Inflammatory macrophage treated with lipopolysaccharide for 4 hours (primary cell): ENCODE measurements around the gene ETNK2.
A peak's percentile ranks its signal among the peaks of the same experiment; 100 is the strongest.

Experiments used
- DNase-seq: peaks from one replicate; pipeline ENCODE4 v3.0.0-alpha.2; 2020

Gene ETNK2

DNA sequence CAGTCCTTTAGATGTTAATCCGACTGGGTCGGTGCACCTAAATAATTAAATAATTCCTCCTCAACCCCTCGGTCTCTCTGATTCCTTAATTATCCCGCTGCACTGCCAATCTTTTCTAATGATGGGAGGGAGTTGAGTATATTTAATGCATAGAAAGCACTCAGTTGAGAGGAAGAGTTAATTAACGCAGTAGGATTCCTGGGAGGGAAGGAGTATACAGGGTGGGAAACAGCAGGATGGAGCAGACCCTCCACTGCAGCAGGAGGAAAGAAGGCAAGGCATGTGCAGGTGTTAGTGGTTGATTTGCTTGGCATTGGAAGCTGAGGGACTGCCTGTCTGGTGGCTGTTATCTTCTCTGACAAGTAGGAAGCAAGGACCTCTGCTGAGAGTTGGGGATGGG is 24.2 kb upstream of the ETNK2 start:
- DNase-seq: no peak

DNA sequence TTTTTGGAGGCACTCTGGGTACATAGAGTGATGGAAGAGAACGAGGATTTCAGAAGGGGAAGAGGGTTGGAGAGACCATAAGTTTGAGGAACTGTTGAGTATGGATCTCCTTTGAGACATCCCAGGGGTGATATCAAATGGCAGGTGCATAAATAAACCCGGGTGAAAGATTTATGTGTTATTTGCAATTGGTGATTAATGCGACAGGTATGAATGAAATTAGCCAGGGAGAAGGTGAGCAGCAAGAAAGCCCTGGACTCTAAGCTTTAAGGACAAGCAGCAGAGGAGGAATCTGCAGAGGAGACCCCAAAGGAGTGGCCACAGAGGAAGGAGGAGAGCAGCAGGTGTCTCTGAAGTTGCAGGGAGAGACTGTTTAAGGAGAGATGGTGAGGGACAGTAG is 23.1 kb upstream of the ETNK2 start:
- DNase-seq: no peak

DNA sequence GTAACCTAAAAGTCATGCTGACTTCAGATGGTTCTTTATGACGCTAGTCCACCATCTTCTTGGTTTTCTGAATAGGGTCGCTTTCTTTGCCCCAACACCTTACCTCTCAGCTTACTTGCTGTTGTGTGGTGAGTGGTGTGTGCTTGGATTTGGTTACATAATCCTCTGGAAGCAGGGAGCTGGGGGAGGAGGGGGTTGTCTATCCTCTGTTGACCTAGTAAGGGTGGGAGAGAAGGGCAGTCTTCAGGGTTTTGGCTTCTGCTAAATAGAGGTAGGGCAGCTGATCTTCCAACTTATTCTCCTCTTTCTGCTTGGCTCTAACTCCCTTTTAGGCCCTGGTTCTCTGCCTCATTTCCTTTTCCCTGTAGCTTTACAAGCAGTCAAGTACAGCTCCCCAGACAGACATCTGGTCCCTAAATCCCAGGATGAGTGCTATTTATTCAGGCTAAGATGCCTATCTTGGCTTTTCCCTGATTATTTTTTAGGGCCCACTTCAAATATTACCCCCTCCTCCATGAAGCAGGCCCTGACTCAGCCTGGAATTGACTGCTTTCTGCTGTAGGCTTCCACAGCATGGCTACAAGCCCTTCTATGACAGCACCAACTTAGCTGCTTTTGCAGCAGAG is 20.7 kb upstream of the ETNK2 start:
- DNase-seq: no peak

DNA sequence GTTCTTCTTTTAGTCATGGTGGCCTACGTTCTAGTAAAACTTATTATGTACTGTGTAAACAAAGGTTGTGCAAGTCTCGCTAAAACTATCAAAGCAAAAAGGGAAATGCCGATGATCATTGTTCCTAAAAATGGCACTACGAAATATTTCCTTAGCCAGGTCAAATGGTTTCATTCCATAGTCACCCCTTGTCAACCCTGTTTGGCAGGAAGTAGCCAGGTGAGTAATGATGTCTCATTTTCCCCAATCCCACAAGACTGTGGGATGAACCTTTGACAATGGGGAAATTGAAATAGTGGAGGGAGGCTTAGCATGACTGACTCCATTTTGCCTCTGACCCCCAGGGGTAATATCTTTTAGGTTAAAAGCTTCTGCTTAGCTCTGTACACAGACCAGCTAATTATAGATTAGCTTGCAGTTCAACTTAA is 19.9 kb upstream of the ETNK2 start:
- peak; percentile 54 for DNase-seq

- DNase-seq: no peak
Observed at GRCh38 chr1:204170494-204171155, 18.8 kb upstream of the ETNK2 start.

GRCh38 chr1:204169858-204170257 is 18.0 kb upstream of the ETNK2 start:
- DNase-seq: no peak

GRCh38 chr1:204167730-204168129 is 15.9 kb upstream of the ETNK2 start:
- DNase-seq: no peak

GRCh38 chr1:204166219-204166618 is 14.4 kb upstream of the ETNK2 start, which contains the start of gene REN:
Gene REN, minus strand, starts transcription at chr1:204166337. Its CDS starts 44 bp downstream, at chr1:204166293.
- no peak for DNase-seq

- peak; percentile 57 for DNase-seq
Observed at GRCh38 chr1:204162494-204163074, 10.7 kb upstream of the ETNK2 start.

- DNase-seq: no peak
Observed at GRCh38 chr1:204161609-204162493, 10.0 kb upstream of the ETNK2 start.

DNA sequence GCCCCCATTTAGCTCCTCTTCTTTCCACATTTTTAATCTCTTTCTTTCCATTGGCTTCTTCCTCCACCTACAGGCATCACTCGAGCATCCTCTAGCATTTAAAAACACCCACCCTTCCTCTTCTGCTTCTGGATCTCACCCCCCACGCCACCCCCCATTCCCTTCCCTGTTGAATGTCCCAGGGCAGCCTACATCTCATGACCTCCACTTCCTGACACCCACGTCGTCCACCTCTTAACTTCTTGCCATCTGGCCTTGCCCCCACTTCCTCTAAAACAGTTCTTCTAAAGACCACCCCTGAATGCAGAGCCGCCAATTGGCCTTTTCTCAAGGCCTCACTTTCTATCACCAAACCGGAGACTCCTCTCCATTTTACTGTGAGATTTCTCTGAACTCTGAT is 6.1 kb upstream of the ETNK2 start:
- peak; percentile 12 for DNase-seq

DNA sequence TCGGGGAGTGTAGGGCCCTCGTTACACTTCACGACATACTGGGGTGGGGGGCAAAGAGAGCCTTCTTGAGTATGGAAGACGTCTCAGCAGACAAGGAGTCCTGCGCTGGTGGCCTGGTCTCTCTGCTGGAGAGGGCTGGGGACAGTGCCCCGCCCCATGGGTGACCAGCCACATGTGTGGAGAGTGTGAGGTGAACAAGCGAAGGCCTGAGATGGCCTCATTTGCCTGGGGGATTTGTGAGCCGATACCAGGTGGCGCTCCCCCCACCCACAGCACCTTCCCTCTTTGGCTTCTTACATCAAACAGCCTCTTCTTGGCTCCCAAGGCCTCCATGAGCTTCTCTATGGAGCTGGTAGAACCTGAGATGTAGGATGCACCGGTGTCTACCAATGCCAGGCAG is 4.0 kb upstream of the ETNK2 start:
- DNase-seq: no peak

DNA sequence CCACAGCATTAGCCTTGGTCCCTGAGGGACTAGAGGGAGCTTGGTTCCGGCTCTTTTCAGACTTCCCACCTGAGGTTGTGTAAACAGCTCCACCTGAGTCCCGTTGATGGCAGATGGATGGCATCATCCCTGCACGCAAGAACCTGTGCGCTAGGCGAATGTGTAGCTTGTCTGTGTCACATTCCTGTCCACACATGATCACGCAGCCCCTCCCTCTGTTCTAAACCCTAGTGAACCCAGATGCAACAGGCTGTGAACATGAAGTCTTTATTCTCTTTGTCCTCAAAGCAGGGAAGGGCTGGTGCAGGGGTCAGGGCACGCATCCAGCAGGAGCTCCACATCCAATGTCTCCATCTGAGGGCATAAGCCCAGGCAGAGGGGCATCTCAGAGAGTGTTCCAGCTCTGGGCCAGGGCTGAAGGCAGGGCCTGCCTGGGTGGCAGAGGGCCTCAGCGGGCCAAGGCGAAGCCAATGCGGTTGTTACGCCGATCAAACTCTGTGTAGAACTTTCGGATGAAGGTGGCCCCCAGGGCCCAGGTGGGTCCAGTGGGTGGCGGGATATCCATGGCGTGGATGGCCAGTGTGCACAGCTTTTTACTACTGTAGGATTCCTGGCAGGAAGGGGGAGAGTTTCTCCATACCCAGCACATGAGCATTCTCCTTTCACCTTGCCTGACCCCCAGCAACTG is 2.9 kb upstream of the ETNK2 start:
- DNase-seq: no peak

- no peak for DNase-seq
Observed at GRCh38 chr1:204153667-204154066, 1.8 kb upstream of the ETNK2 start.

GRCh38 chr1:204152310-204153044 is 633 bp upstream of the ETNK2 start:
- no peak for DNase-seq

GRCh38 chr1:204150702-204151551 is 917 bp downstream of the ETNK2 start:
- DNase-seq: no peak

- no peak for DNase-seq
Observed at GRCh38 chr1:204149635-204150565, 1.9 kb downstream of the ETNK2 start.

DNA sequence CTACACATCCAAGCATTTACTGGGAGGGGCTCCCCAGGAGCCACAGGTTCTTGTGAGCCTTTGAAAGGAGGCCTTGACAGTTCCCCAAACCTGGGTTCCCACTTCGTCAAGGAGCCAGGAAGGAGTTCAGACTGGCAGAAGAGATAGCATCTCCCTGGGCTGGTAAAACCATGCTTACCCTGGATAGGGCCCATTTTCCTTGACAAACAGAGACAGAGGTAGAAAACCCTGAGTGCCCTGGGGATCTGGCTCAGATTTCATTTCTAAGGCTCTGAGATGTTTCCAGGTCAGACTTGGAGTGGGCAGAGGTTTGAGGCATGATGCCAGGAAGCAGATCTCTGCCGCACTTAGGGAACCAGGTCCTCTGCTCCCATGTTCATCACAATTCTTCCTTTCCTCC is 2.7 kb downstream of the ETNK2 start:
- DNase-seq: no peak

DNA sequence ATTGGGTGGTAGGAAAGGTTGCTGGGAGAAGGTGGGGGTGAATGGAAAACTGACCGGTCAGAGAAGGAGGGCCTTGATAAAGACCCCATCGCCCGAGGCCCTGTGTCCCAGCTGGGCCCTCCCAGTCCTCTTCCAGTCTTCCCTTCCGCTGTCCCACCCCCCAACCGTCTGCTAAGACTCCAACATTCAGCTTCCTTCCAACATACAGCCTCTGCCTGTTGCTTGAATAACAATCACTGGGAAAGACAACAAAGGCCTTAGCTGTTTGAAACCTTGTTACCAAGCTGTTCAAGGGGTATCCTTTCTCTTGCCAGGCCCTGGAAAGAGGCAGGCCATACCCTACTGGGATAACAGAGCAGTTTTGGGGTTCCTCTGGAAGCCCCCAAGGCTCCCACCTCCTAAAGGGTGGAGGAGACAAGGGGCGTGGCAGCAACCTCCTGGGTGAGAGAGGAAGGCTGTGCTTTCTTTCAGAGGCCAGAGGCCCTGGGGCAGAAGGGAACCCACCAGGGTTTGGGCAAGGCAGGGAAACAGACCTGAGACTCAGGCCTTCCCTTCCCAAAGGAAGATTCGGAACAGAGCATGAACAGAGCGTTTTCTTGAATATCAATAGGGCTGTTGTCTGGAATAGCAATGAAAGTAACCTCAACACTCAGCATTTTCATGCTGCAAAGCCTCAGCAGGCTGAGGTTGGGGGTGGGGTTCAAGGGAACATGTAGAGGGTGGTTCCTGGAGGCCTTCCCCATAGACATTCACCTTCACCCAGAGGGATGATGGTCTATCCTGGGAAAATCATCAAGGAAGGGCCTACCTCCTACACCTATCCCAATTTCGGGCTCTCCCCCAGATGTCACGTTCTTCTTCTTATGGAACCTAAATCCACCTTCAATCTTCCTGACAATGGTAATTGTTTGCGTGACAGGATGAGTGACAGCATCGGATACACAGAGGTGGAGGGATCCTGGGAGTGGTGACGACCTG is 4.1 kb downstream of the ETNK2 start:
- no peak for DNase-seq
